Measurements from ENCODE around the gene FOXN1. TPM values are rescaled to one million over a fixed set of nuclear protein-coding genes. Genes with fewer than 3 reads are reported as not detected.

FOXN1 gene
- total and polyA plus RNA-seq, 2 of the 13 experiments (the other 11 are each of a cell fraction or from before 2014, with no cell fraction given): 0.01 TPM; not detected in 1

DNA sequence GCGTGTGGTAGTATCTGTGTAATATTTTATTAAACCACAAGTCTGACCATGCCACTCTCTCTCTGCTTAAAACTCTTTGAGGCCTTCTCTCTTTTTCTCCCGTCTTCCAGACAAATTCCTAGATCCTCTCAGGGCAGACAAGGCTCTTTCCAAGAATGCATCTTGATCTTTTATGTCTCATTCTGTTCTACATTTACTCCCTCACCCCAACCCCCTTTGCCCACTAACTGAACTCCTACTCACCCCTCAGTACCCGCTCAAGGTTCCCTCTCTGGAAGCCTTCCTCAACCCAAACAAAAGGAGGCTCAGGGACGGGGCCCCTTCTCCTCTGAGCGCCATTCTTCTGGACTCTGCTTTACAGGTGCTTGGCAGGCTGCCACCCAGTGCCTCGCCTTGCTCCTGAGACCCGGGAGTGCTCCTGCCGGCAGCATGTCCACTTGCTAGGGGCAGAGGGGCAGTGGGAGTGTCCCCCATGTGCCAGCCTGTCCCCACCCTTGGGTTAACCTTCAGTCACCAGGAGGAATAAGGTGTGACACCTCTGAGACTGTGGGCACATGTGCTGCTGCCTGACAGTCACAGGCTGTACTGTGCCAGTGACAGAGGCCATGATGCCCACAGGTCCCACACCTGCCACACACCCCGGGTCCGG, 23.5 kb upstream of the FOXN1 start:
- BruUV-seq (replicated peaks): no TSS peak
- Histone ChIP-seq H3K9ac (ENCODE audit: insufficient read depth, low read depth, low read length) (no peak overlapping the region), H3K4me1 (ENCODE audit: insufficient read depth, low read length) (peaks cover 63% of the 10 kb centered on the region), H3K79me2 (ENCODE audit: insufficient read depth, low read length) (no peaks in the 10 kb centered on the region), H3K27ac (ENCODE audit: extremely low read length, insufficient read depth, low read length) (no peak overlapping the region), H3K27me3 (ENCODE audit: control insufficient read depth in 1 of 2, insufficient read depth in 2 of 2, low read length in 2 of 2) (peaks cover 0 to 3% of the 10 kb centered on the region in 2 experiments; a peak in 2 of 5 replicates), H3K36me3 (replicated peaks in 1 of 2; ENCODE audit: control insufficient read depth in 1 of 2, insufficient read depth in 2 of 2, low read length in 2 of 2) (no peaks in the 10 kb centered on the region), H3K4me3 (replicated peaks in 1 of 3; ENCODE audit: insufficient read depth in 1 of 3, low read depth in 2 of 3, low read length in 3 of 3) (no peak overlapping the region), H3K9me3 (ENCODE audit: low read length) (no peaks in the 10 kb centered on the region), H4K20me1 (ENCODE audit: insufficient read depth, low read length) (no peaks in the 10 kb centered on the region), H3K4me2 (ENCODE audit: low read depth, low read length) (no peak overlapping the region), H2AFZ (ENCODE audit: low read length) (no peak overlapping the region)
- TF ChIP-seq ZNF263 (CRISPR knock-in tag; IDR thresholded peaks at IDR 0.05) (peak; percentile 90), MED1 (CRISPR knock-in tag; IDR thresholded peaks at IDR 0.05) (no peak), ZNF646 (CRISPR knock-in tag; IDR thresholded peaks at IDR 0.05) (no peak), TCF12 (IDR thresholded peaks at IDR 0.05) (no peak), TCF12 (CRISPR knock-in tag; IDR thresholded peaks at IDR 0.05) (no peak)
- intact Hi-C loops (cut with micrococcal nuclease; ENCODE audit: unreplicated experiment): no loop called here
- FAIRE-seq (no peak), ATAC-seq (no peak), DNase-seq (ENCODE audit: low spot score) (no peak)
- in situ Hi-C loops (cut with HindIII; ENCODE audit: extremely low pct_ligation_motif_present, low pct_unique_long_range_greater_than_20kb): no loop called here
- ChIA-PET CTCF (ENCODE audit: low intra/inter-chr PET ratio, low total read pairs) (no interaction called here), POLR2A (no interaction called here)
- 34% methylated on average over 5 of the region's 10 CpGs for WGBS (ENCODE audit: low lambda C conversion rate)

Data from HepG2 (cell line).